GM19468 (cell line): ENCODE data around the gene CD164L2.

Source experiments
- ATAC-seq: cut with Tn5 transposase; IDR thresholded peaks from one replicate; pipeline ENCODE4 v1.9.1; 2021; ENCODE audit warnings: mild to moderate bottlenecking, moderate library complexity, moderate number of reproducible peaks; ENCODE audit not compliant: unreplicated experiment; ENCODE audit errors: extremely low read depth

CD164L2 gene

DNA sequence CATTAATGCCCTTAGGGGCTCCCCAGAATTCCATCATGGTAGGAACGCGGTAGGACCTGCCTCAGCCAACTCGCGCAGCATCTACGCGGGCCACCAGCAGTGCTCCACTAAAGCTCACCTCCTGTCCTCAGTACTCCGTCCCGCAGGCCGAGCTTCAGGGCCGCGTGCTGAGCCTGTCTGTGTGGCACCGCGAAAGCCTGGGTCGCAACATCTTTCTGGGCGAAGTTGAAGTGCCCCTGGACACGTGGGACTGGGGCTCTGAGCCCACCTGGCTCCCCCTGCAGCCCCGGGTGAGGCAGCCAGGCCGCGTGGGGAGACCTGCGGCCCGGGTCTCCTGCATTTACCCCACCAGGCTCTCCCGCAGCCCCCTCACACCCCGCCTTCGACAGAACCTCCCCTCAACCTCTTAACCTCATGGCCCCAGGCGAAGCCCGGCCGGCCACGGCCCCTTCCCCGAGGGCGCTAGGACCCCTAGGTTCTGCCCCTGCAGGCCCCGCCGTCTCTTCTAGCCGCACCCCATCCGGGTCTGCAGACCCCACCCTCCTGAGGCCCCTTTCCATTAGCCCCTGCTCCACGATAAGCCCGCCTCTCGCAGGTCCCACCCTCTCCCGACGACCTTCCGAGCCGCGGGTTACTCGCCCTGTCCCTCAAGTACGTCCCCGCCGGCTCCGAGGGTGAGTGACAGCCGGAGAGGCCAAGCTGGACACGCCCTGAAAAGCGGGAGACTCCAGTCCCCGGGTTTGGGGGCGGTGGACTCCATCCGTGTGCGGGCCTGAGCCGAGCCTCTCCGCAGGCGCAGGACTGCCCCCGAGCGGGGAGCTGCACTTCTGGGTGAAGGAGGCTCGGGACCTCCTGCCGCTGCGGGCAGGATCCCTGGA, 32.2 kb downstream of the CD164L2 start:
- ATAC-seq: no peak

DNA sequence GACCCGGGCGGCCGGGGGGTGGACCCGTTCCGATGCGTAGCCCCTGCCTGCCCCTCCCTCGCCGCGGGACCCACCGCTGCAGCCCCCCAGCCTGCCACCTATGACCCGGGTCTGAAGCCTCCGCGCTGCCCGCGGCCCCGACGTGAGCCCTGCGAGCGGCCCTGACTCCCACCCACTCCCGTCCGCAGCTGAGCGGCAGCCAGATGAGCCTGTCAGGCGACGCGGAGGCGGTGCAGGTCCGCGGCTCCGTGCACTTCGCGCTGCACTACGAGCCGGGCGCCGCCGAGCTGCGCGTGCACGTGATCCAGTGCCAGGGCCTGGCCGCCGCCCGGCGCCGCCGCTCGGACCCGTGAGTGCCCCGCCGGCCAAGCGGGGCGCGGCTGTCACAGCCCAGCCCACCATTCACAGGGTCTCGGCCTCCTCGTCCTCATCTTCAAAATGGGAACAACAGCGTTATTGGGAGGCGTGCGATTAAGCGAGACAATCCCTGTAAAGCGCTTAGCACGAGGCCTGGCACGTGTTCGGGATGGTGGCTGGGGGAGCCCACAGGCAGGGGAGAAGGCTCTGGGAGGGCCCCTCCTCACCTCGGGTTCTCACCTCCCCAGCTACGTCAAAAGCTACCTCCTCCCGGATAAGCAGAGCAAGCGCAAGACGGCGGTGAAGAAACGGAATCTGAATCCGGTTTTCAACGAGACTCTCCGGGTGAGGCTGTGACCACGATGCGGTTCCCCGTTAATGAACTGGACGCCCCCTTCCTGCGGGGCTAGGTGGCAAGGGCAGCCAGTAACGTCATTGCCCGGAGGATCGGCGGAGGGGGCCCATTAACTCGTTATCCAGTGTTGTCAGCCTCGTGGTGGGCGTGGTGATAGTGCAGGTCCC, 33.1 kb downstream of the CD164L2 start:
- no peak for ATAC-seq

DNA sequence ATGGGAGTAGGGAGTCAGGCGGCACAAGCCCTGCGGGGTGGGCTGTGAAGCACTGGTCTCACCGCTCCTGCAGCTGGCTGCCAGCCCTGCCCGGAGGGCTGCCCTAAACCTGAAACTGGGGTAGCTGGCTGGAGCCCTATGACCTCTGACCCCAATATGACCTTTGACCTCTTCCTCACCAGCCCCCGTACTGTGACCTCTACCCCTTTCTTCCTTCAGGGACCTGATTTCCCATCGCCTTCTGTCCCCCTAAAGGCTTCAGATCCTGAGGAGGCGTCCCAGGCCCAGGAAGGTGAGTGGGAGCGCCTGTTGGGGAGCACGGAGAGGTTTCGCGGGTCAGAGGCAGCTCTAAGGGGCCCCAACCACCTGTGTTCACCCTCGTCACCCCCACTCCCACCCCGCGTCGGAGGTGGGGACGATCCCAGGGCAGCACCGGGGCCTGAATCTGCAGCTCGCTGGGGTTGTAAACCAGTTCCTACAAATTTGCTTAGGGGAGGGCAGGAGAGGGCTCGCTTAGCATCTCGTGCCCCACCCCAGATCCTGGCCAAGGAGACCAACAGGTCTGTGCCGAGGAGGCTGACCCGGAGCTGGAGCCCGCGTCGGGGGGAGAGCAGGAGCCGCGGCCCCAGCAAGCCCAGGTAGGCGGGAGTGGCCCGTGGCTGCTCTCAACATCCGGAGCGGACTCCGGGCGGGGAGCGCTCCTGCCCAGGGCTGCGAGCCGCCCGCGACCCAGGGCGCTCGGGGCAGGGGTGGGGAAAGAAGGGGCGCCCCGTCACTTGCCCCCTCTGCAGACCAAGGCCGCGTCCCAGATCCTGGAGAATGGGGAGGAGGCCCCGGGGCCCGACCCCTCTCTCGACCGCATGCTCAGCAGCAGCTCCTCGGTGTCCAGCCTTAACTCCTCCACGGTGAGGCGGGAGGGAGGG, 34.0 kb downstream of the CD164L2 start:
- ATAC-seq: no peak

DNA sequence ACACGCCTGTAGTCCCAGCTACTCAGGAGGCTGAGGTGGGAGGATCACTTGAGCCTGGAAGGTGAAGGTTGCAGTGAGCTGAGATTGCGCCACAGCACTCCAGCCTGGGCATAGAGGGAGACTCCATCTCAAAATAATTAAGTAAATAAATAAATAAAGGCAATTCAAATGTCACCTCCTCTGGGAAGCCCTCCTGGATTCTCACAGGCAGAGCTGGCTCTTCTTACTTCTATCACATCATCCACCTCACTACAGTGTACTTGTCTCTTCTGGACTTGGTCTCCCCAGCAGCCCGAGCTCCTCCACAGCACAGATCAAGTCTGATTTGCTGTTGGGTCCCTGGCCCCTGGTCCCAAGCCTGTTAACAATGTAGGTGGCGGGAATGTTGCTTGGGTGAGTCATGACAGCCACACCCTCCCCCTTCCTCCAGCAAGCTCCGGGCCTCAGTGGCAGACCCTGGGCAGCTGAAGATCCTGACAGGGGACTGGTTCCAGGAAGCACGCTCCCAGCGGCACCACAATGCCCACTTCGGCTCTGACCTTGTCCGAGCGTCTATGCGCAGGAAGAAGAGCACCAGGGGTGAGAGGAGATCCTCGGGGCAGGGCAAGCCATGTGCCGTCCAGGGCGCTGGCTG, 36.0 kb downstream of the CD164L2 start:
- ATAC-seq: no peak

DNA sequence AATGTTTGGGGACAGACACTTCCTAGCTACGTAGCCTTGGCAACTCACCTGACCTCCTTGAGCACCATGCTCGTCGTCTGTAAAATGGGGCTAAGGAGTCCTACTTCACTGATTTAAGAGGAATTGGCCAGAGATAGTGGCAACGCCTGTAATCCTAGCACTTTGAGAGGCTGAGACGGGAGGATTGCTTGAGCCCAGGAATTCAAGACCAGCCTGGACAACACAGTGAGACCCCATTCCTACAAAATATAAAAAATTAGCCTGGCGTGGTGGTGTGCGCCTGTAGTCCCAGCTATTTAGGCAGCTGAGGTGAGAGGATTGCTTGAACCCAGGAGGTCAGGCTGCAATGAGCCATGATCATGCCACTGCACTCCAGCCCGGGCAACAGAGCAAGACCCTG, 36.8 kb downstream of the CD164L2 start:
- ATAC-seq: no peak

DNA sequence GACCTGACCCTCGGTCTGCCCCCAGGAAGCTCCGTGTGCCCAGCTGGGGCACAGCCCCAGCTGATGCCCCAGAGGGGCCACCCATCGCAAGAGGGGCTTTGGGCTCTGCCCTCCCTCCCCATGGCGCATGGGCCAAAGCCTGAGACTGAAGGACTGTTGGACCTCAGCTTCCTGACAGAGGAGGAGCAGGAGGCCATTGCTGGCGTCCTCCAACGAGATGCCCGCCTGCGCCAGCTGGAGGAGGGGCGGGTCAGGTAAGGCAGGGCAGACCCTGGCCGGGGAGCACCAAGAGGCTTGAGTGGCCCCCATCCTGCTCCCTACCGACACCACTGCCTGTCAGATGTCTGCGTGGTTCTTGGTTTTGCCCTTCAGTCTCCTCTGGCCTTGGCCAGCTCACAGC, 37.9 kb downstream of the CD164L2 start:
- no peak for ATAC-seq

DNA sequence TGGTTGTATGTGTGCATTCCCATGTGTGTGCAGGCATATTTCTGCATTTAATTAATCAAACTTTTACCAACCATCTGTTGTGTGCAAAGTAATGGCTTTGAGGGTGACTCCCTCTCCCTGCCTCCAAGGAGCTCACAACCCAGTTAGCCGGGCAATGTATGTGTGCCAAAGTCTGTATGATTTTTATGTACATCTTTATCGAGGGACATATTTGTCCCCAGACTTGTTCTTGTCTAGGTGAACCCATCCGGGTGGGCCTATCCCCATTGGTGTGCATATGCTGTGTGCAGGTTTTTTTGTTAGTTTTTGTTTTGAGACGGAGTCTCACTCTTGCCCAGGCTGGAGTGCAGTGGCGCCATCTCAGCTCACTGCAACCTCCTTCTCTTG, 39.5 kb downstream of the CD164L2 start:
- no peak for ATAC-seq

DNA sequence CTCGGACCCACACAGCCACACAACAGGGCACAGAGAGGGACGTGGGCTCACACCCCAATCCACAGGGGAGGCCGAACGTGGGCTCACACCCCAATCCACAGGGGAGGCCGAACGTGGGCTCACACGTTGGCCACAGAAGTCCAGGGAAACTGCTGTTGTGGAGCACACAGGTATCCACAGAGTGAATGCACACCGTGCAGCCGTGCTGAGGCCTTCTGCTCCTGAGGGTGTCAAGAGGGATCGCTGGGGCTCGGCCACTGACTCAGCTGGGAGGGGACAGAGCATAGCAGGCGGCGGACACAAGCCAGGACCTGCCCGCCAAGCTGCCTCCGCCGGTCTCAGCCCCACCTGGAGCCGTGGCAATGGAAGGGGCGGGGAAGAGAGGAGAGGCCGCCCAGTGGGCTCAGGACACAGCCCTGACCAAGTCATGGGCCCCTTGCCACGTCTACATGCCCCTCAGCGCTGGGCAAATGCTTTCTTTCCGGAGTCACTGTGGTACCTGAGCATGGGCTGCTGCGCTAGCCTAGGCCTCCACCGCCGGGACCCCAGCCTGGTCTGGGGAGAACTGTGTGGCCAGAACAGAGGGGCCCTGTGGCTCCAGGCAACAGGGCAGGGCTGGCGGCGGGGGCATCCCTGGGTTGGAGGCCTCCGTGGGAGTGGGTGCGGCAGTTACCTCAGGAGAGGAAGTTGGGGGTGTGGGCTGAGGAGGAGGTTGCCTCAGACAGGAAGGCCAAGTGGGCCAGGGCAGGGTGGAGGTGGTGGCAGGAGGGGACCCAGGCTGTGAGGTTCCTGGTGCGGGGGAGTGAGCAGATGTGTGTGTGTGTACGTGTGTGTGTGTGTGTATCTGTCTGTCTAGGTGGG, 40.1 kb downstream of the CD164L2 start:
- ATAC-seq: no peak

DNA sequence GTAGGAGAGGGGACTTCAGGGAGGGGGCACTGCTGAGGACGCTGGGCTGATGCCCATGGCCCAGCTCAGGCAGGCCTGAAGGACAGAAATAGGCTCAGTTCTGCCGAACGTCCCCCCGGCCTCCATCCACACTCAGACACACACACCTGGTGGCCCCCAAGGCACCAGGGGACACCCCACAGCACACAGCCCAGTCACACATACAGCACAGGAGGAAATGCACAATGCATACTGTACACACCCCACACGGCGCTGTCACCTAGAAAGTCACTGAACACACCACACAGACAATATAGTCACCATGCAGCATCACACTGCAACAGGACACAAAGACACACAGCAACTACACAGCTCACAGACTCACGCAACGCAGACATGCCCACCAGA, 40.7 kb downstream of the CD164L2 start:
- no peak for ATAC-seq

DNA sequence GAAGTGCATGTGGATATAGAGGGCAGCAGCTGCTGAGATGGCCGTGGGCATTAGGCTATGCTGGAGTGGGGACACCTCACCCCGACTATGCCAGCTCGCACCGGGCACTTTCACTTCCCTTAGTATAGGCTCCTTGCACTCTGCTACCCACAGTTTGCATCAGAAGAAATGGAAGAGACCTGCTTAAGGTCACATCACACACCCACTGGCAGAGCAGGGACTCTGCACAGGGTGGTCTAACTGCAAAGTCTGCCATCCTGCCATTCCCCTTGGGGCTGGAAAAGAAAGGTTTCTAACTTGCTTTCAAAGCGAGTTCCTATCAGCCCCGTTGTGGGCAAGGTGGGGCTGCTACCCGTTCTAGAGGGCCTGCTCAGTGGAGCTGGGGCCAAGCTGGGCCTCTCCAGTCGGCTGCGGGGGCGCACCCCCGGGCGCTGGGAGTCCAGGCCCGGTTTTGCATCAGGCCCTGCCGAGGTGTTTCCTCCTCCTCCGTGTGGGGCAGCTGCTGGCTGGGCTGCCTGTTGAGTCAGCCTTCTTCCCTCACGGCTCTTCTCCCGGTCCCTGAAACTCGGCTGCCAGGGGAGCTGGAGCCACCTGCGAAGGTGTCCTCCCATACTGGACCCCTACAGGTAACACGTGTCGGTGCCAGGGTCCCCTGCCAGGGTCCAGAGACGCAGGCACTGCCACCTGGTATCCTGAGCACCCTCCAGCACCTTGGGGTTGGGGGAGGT, 41.4 kb downstream of the CD164L2 start, which contains the start of gene SYTL1:
Gene SYTL1, plus strand, starts transcription at position 498 of the 728 bp plus-strand sequence. CDS start 3,313 bp downstream, outside the sequence.
- ATAC-seq: no peak

DNA sequence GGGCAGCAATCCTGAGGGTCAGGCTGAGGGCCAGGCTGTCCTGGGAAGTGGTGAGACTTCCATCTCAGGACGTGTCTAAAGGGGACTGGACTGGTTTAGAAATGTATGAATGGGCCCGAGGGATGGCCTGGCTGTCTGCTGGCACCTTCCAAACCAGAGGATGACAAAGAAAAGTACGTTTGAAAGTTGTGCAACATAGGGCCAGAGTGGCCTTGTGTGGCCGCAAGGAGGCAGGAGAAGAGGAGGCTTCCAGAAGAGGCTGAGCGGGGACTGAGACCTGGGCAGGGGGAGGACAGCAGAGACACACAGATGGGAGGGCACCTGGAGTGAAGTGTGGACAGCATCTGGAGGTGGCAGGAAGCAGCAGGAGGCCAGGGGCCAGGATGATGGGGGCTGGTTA, 43.9 kb downstream of the CD164L2 start:
- no peak for ATAC-seq

DNA sequence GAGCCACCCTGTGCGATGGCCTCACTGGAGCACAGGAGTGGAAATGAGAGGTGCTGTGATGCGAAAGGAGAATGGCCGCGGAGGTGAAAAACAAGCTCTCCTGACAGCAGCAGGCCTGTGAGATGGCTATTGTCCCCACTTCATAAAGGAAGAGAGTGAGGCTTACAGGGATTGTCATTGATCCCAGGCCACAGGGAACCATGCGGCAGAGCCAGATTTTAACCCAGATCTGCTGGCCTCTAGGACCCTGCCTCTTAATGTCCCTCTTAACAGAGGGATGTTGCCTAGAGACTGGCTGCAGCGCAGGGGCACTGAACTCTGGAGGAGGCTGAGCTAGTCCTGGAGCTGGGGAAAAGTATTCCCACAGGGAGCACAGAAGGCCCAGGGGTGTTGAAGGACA, 44.4 kb downstream of the CD164L2 start:
- no peak for ATAC-seq

DNA sequence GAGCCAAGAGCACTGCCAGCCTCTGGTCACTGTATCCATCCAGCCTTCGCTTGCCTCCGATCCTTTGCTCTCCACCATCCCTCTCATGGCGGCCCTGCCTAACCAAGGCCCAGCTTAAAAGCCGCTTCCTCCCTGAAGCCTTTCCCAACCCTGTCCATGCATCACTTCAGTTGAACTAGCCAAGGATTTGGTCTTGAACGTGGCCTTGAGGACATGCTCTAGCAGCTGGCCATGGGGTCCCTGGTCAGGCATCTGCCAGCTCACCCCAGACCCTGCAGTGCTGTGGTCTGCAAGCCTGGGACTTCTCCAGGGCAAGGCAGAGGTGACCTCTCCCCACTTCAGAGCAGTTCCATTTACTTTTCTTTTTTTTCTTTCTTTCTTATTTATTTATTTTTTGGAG, 46.4 kb downstream of the CD164L2 start:
- ATAC-seq: no peak

DNA sequence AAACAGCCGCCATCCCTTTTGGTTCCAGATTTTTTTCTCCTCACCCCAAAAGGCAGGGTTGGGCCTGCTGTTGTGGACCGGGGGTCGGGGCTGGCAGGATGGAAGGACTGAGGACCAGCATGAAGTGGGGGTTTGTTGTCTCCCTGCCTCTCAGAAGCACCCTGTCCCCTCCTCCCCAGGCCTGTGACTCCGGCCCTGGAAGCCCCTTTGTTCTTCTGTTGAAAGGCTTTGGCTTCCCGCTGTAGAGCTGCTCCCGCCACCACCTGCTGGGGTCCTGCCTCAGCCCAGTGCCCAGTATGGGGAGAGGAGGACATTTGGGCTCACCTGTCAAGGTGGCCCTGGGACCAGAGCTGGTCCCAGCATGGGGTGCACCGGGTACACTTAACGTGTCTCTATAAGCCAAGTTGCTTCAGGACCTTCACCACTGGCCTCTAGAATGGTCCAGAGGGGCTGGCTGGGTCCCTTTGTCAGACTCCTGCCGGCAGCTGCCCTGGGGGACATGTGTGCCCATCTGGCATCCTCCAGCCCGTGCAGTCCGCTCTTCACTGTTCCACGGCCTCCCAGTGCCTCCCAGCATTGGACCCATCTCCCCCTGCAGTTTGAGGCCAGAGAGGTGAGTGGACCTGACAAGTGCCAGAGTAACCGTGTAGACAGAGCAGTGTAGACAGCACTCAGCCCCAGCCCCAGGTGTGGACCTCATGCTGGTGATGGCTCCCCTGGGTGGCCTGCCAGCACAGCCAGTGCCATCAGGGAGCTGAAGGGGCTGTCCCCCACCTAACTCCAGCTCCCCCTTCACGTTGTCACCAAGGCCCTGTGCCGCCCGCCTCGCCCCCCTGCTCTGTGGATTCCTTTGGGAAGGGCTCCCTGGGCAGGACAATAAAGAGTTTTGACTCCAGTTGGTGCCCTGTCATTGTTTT, 47.4 kb downstream of the CD164L2 start:
- no peak for ATAC-seq

DNA sequence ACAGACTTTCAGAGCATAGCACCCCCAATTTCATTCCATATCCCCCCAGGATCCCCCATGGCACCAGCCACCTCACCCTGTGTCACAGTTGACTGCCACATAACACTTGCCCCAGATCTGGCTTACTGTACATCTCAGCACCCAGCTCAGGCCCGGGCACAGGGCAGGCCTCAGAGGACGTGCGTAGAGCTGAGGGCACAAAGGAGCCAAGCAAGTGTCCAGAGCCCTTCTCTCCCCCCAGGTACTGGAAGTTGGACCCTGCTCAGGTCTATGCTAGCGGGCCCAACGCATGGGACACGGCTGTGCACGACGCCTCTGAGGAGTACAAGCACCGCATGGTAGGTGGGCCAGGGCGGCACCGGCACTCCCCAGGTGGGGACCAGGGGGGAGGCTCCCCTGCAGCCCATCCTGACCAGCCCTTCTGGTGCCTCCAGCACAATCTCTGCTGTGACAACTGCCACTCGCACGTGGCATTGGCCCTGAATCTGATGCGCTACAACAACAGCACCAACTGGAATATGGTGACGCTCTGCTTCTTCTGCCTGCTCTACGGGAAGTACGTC, 49.3 kb downstream of the CD164L2 start:
- no peak for ATAC-seq

DNA sequence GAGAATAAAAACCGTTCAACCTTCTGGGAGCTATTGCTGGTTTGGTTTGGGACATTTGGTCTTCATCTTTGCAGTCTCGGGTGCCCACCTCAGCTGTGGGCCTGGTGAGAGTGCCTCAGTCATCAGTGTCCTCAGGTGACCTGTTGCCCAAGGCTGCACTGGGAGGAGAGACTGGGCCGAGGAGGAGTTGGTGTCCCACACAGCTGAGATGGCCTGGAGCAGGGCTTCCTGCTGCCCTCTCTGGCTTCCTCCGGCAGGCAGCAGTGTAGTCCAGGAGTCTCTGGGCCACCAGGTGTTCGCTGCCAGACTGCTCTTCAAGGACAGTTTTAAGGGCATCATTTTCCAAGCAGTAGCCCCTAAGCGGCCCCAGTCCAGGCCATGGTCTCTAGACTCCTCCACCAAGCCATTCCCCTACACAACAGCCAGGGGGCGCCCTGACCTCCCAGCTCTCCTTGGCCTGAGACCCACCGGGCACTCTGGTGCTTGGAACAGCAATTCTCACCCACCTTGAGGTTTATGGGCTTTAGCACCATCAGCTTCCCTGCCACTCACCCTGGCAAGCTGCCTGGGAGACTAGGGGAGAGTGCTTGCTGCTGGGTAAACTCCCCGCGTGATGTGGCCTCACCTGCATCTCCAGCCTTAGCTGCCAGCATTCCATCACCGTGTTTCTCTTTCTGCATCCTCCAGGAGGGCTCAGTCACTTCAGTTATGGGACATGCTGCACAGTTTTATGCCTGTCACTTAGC, 50.4 kb downstream of the CD164L2 start:
- no peak for ATAC-seq
